H9 (cell line): ENCODE measurements around the gene API5. TPM values are rescaled to one million over a fixed set of nuclear protein-coding genes. Genes with fewer than 3 reads are reported as not detected.

ENCODE experiments used
- DNase-seq: peaks from one replicate; pipeline ENCODE4 v3.0.0-alpha.2; 2017
- H2AFZ ChIP-seq: one replicate; pipeline ENCODE4 v1.6.1; 2013; ENCODE audit warnings: mild to moderate bottlenecking, low read length, control low read depth, moderate library complexity
- H2AK5ac ChIP-seq: 2 replicates; pipeline ENCODE4 v1.6.1; 2013; ENCODE audit warnings: low read length, control low read depth, mixed read lengths; ENCODE audit not compliant: insufficient read length
- H2BK120ac ChIP-seq: one replicate; pipeline ENCODE4 v1.6.1; 2013; ENCODE audit warnings: low read depth, mild to moderate bottlenecking, low read length, control low read depth, inconsistent platforms; ENCODE audit not compliant: poor library complexity, severe bottlenecking
- H2BK12ac ChIP-seq: 2 replicates; pipeline ENCODE4 v1.6.1; 2013; ENCODE audit warnings: low read length, control low read depth, mixed read lengths, low read depth; ENCODE audit not compliant: insufficient read length
- H2BK15ac ChIP-seq: 2 replicates; pipeline ENCODE4 v1.6.1; 2013; ENCODE audit warnings: low read depth, low read length, control low read depth
- H2BK20ac ChIP-seq: one replicate; pipeline ENCODE4 v1.6.1; 2013; ENCODE audit warnings: low read depth, mild to moderate bottlenecking, low read length, control low read depth, inconsistent platforms; ENCODE audit not compliant: poor library complexity, severe bottlenecking
- H2BK5ac ChIP-seq: 2 replicates; pipeline ENCODE4 v1.6.1; 2013; ENCODE audit warnings: low read length, control low read depth, mixed read lengths; ENCODE audit not compliant: insufficient read length
- H3K14ac ChIP-seq: 2 replicates; pipeline ENCODE4 v1.6.1; 2013; ENCODE audit warnings: low read length, control low read depth; ENCODE audit not compliant: insufficient read depth
- H3K18ac ChIP-seq: 2 replicates; pipeline ENCODE4 v1.6.1; 2013; ENCODE audit warnings: low read depth, mild to moderate bottlenecking, mixed read lengths, low read length, control low read depth; ENCODE audit not compliant: insufficient read length
- H3K23ac ChIP-seq: 2 replicates; pipeline ENCODE4 v1.6.1; 2013; ENCODE audit warnings: low read length, control low read depth, mixed read lengths, low read depth; ENCODE audit not compliant: insufficient read length
- H3K23me2 ChIP-seq: 2 replicates; pipeline ENCODE4 v1.6.1; 2013; ENCODE audit warnings: low read depth, mild to moderate bottlenecking, mixed read lengths, low read length, control low read depth; ENCODE audit not compliant: insufficient read length, poor library complexity, severe bottlenecking
- H3K27ac ChIP-seq: 2 replicates; pipeline ENCODE4 v1.5.1; 2013; ENCODE audit warnings: low read length, control low read depth, mixed read lengths, low read depth; ENCODE audit not compliant: insufficient read length
- H3K27me3 ChIP-seq: 2 replicates; pipeline ENCODE4 v1.6.1; 2013; ENCODE audit warnings: low read length, control low read depth, inconsistent platforms; ENCODE audit not compliant: insufficient read depth
- H3K4ac ChIP-seq: 2 replicates; pipeline ENCODE4 v1.6.1; 2013; ENCODE audit warnings: low read depth, mild to moderate bottlenecking, control low read depth, inconsistent platforms, low read length, moderate library complexity
- H3K4me1 ChIP-seq: 2 replicates; pipeline ENCODE4 v1.6.1; 2013; ENCODE audit warnings: low read length, control low read depth, inconsistent platforms; ENCODE audit not compliant: insufficient read depth
- H3K4me2 ChIP-seq: 2 replicates; pipeline ENCODE4 v1.6.1; 2013; ENCODE audit warnings: low read length, control low read depth, mixed read lengths; ENCODE audit not compliant: insufficient read length, insufficient read depth
- H3K56ac ChIP-seq: 2 replicates; pipeline ENCODE4 v1.6.1; 2013; ENCODE audit warnings: low read depth, mild to moderate bottlenecking, mixed read lengths, low read length, control low read depth; ENCODE audit not compliant: insufficient read length
- H3K79me1 ChIP-seq: 2 replicates; pipeline ENCODE4 v1.6.1; 2013; ENCODE audit warnings: low read depth, mild to moderate bottlenecking, moderate library complexity, low read length, control low read depth, inconsistent platforms; ENCODE audit not compliant: insufficient read depth, poor library complexity, severe bottlenecking
- H3K79me2 ChIP-seq: 2 replicates; pipeline ENCODE4 v1.6.1; 2013; ENCODE audit warnings: low read length, control low read depth, inconsistent platforms; ENCODE audit not compliant: insufficient read depth
- H3K9ac ChIP-seq: 2 replicates; pipeline ENCODE4 v1.6.1; 2013; ENCODE audit warnings: low read length, control low read depth, mixed read lengths; ENCODE audit not compliant: insufficient read length; ENCODE audit errors: extremely low read depth
- H3K9me3 ChIP-seq: one replicate; pipeline ENCODE4 v1.6.1; 2013; ENCODE audit warnings: low read depth, low read length, inconsistent platforms; ENCODE audit not compliant: control insufficient read depth
- H3T11ph ChIP-seq: one replicate; pipeline ENCODE4 v1.6.1; 2013; ENCODE audit warnings: mild to moderate bottlenecking, low read length, control low read depth, inconsistent platforms
- H4K20me1 ChIP-seq: one replicate; pipeline ENCODE4 v1.6.1; 2013; ENCODE audit not compliant: control insufficient read depth, insufficient read length, insufficient read depth
- H4K5ac ChIP-seq: 2 replicates; pipeline ENCODE4 v1.6.1; 2013; ENCODE audit warnings: low read depth, mild to moderate bottlenecking, mixed read lengths, low read length, control low read depth; ENCODE audit not compliant: insufficient read length
- H4K8ac ChIP-seq: replicated peaks from 2 replicates; pipeline ENCODE4 v1.6.1; 2013; ENCODE audit warnings: low read length, control low read depth, mixed read lengths, low read depth; ENCODE audit not compliant: insufficient read length
- H4K91ac ChIP-seq: 2 replicates; pipeline ENCODE4 v1.6.1; 2013; ENCODE audit warnings: low read depth, mild to moderate bottlenecking, moderate library complexity, mixed read lengths, low read length, control low read depth; ENCODE audit not compliant: insufficient read length
- H3K27ac Mint-ChIP-seq, 3 experiments: 2 replicates in 2 of 3; 3 replicates in 1 of 3; pipeline ENCODE4 v1.8.0; 2020 to 2021; ENCODE audit warnings: mixed read lengths in 3 of 3, mild to moderate bottlenecking in 1 of 3, moderate library complexity in 1 of 3
- H3K27me3 Mint-ChIP-seq: 2 replicates; pipeline ENCODE4 v1.8.0; 2021; ENCODE audit warnings: low read depth, mild to moderate bottlenecking, moderate library complexity, mixed read lengths
- H3K36me3 Mint-ChIP-seq, 3 experiments: 2 replicates in 2 of 3; 3 replicates in 1 of 3; pipeline ENCODE4 v1.8.0; 2020 to 2021; ENCODE audit warnings: low read depth in 3 of 3, mixed read lengths in 3 of 3; ENCODE audit not compliant: insufficient read depth in 1 of 3
- H3K4me1 Mint-ChIP-seq, 2 experiments: 2 replicates each; pipeline ENCODE4 v1.8.0; 2020; ENCODE audit warnings: mixed read lengths in 2 of 2
- H3K4me3 Mint-ChIP-seq, 2 experiments: 2 replicates in 1 of 2; 3 replicates in 1 of 2; pipeline ENCODE4 v1.8.0; 2020 to 2021; ENCODE audit warnings: mild to moderate bottlenecking in 2 of 2, mixed read lengths in 2 of 2, moderate library complexity in 1 of 2
- H3K9me3 Mint-ChIP-seq, 2 experiments: 2 replicates in 1 of 2; 3 replicates in 1 of 2; pipeline ENCODE4 v1.8.0; 2020; ENCODE audit warnings: mild to moderate bottlenecking in 2 of 2, mixed read lengths in 2 of 2, moderate library complexity in 1 of 2
- CTCF ChIP-seq: fragments of 200-600 bp; sonication (generic); conservative IDR thresholded peaks from 3 replicates; pipeline ENCODE4 v1.8.0; 2021; ENCODE audit warnings: antibody characterized with exemption, mild to moderate bottlenecking
- WGBS: extraction: QIAGEN DNeasy Blood & Tissue Kit; methylation state at CpG from one replicate; pipeline ENCODE4 v1.1.7; 2013; ENCODE audit warnings: missing lambda C conversion rate, low lambda C conversion rate, mixed read lengths; ENCODE audit not compliant: insufficient read length; ENCODE audit errors: extremely low coverage; 5-methylcytosine and 5-hydroxymethylcytosine counted together
- total RNA-seq: library from RNA; stranded (reverse); gene quantifications from 2 replicates; pipeline ENCODE4 v1.2.1, GENCODE V29; 2021

Gene API5
- total RNA-seq, 1 experiment from 2014 or later = 147 TPM

GRCh38 chr11:43328482-43328881, 16.7 kb downstream of the API5 start:
- Histone ChIP-seq H2BK5ac (no peak overlapping the region), H2AFZ (no peak overlapping the region), H2BK15ac (no peak overlapping the region), H2BK12ac (no peak overlapping the region), H4K20me1 (no peaks in the 10 kb centered on the region), H3K27ac (no peak overlapping the region), H3K4me2 (no peak overlapping the region), H3K79me1 (no peaks in the 10 kb centered on the region), H3K4me1 (no peaks in the 10 kb centered on the region), H4K8ac (no peak overlapping the region), H3K4ac (no peak overlapping the region), H3K23ac (no peak overlapping the region), H3K18ac (no peak overlapping the region), H2BK120ac (no peak overlapping the region), H3K9me3 (no peaks in the 10 kb centered on the region), H3K9ac (no peak overlapping the region), H2AK5ac (no peak overlapping the region), H3T11ph (no peak overlapping the region), H3K14ac (no peak overlapping the region), H2BK20ac (no peak overlapping the region), H3K79me2 (no peaks in the 10 kb centered on the region), H4K91ac (no peak overlapping the region), H3K23me2 (no peaks in the 10 kb centered on the region), H3K27me3 (no peaks in the 10 kb centered on the region), H3K56ac (no peak overlapping the region), H4K5ac (no peak overlapping the region)
- no peak overlapping the region for H3K4me3 Mint-ChIP-seq
- no peak overlapping the region for H3K27ac Mint-ChIP-seq
- H3K4me1 Mint-ChIP-seq = no peaks in the 10 kb centered on the region
- H3K36me3 Mint-ChIP-seq = peaks cover 30 to 88% (median 75%) of the 10 kb centered on the region in 3 experiments; a peak in 6 of 7 replicates
- no CpG with 5 or more reads among the region's 2 CpGs for WGBS
- no peak for DNase-seq
- H3K27me3 Mint-ChIP-seq = no peaks in the 10 kb centered on the region
- no peaks in the 10 kb centered on the region for H3K9me3 Mint-ChIP-seq
- no peak for TF ChIP-seq CTCF
